Measurements from ENCODE around the gene SPECC1.
"Not testable (repeated sequence)": the region's sequence is repeated elsewhere in the genome, so short reads cannot be mapped to it uniquely, and the experiment has no call there.

Gene SPECC1

GRCh38 chr17:20351405-20351804, 342.2 kb downstream of the SPECC1 start:
- DNase-seq = not testable (repeated sequence)

GRCh38 chr17:20352567-20352966, 343.4 kb downstream of the SPECC1 start:
- not testable (repeated sequence) for DNase-seq

- peak; percentile 57 for DNase-seq
Observed at GRCh38 chr17:20363846-20364245, 354.7 kb downstream of the SPECC1 start.

All from inflammatory macrophage treated with lipopolysaccharide for 4 hours (primary cell).